GM18861 (cell line): ENCODE results near the gene ORM1.

Source experiments
- ATAC-seq: cut with Tn5 transposase; IDR thresholded peaks from one replicate; pipeline ENCODE4 v1.9.1; 2021; ENCODE audit not compliant: unreplicated experiment

Gene ORM1

DNA sequence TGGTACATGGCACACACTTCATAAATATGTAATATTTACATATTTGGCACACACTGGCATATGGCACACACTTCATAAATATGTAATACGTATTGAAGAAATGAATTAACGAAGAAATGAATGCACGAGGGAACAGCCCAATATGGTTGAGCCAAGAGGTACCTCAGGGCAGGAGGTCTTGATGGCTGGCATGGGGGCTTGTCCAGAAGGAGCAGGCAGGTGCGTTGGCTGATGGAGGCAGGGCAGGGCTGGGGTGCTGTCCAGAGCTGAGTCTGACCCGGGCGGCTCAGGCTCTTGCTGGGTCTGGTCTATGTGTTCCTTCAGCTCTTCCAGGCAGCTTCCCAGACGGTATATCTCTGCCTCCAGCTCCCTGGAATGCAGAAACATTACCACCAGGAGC is 38.6 kb downstream of the ORM1 start:
- ATAC-seq, result no peak

DNA sequence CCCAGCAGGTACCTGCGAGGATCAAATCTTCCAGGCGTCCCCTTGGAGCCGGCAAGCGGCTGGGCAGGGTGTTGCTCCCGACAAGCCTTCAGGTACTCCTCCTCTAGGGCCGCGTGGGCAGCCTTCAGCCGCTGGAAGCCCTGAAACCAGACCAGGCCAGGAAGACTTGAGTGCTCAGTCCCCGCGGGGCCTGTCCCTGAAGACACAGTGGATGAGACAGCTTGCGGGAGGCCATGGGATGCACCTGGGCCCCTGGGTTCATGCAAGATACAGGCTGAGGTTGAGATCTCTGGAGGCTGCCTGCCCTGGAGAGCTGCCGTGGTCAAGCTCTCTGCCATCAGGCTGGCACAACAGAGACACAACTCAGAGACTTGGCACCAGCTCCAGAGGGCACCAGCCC is 39.5 kb downstream of the ORM1 start:
- ATAC-seq, result no peak

DNA sequence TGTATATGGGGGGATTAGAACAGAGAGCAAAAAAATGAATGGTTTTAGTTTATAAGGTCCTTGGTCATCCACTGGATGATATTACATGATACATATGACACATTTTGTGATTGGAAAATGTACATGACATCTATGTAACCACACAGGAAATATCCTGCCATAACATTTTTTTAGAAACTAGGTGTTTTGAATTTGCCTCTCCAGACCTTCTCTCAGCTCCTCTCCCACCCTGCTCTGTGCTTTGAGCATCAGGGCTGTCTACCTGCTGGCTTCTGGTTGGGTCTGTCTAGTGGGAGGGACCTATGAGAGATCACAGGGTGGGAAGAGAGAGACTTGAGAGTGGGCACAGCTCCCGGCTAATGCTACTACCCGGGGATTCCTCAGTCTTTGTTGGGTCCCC is 40.5 kb downstream of the ORM1 start:
- ATAC-seq, result no peak

DNA sequence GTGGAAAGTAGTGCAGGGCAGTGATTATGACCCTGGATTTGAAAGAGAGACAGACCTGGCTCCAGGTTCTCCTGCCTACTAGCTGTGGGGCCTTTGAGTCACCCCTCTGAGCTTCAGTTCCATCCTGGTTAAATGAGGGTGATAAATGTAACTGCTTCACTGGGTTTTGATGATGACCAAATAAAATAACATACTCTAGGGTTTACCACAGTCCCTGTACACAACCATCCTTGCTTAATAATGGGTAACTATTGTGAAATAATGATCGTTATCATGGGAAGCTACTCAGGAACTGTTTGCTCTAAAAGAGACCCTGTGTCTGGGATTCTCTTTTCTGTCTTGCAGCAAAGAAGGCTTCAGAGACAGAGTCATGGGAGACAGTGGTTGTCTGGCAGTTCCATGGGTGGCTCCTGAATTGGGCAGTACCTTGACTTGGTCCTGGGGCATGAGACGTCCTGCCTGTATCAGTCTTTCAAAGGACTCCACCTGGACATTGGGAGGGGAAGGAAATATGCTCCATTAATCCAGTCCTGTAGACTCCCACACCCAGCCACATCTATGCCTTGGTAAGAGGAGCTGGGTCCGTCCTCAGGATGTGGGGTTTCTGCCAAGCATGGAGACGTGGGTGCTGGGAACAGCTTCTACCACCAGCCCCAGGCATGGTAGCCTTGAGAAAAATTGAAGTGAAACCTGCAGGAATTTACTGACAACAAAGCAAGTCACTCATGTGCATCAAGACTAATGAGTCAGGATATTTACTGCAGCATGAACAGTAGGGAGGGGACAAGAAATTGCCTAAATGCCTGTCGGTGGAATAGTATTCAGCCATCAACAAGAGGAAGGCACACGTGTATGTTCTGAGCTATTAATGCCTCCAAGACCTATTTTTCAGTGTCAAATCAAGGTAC is 41.5 kb downstream of the ORM1 start:
- no peak for ATAC-seq

DNA sequence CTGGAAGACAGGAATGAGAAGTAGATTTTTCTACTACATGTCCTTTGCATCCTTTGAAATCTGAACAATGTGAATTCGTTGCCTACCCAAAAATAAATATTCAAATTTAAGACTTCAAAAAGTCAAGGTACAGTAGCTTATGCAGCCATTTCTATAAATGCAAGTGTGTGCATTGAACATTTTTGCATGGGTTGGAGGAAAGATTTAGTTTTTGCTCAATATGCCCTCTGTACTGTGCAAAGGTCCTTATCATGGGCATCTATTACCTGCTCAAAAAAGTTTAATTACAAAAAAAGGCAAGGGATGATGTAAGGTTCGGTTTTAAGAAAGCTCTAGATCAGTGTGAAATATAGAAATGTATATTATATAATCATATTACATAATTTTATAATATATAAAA is 42.3 kb downstream of the ORM1 start:
- ATAC-seq, result no peak

DNA sequence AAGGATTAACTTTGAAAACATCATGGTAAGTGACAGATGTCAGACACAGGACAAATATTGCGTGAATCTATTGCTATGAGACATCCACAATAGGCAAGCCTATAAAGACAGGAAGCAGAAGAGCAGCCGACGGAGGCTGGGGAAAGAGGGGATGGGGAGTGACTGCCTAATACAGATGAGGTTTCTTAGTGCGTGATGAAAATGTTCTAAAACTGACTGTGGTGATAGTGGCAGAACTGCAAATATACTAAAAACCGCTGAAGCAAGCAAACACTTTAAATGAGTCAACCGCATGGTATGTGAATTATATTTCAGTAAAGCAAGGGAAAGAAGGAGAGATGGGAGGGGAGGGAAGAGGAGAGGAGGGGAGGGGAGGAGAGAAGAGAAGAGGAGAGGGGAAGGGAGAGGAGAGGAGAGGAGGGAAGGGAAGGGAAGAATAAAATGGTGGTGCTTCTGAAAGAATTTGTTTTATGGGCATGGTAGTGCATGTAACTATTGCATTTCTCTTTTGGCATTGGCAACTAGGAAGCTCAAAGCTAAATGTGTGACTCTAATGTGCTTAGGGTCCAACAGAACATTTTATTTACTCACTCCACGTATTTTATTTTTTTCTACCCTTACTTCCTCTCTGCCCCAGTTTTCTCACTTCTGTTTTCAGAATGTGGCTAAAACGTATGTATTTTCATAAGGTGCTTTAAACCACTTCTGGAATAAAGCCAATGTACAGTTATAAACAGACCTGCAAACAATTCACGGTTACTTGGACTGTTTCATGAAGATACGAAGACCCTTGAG is 43.6 kb downstream of the ORM1 start:
- peak; percentile 52 for ATAC-seq

DNA sequence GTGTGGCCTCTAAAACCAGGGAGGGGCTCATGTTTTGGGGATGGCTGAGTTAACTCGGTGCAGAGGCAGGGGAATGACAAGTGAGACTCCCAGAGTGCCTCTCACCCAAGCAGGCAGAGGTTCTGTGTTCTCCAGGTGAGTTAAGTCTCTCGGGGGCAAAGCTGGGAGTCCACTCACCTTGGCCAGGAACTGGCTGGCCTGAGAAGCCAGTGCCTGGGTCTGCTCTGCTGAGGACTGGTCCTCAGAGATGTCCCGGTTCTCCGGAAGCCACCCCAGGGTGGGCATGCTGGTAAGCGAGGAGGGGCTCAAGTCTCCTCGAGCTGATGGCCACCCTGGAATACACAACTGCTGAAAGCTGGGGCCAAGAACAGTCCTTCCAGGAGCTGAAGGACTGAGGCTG is 44.5 kb downstream of the ORM1 start:
- ATAC-seq, result no peak

DNA sequence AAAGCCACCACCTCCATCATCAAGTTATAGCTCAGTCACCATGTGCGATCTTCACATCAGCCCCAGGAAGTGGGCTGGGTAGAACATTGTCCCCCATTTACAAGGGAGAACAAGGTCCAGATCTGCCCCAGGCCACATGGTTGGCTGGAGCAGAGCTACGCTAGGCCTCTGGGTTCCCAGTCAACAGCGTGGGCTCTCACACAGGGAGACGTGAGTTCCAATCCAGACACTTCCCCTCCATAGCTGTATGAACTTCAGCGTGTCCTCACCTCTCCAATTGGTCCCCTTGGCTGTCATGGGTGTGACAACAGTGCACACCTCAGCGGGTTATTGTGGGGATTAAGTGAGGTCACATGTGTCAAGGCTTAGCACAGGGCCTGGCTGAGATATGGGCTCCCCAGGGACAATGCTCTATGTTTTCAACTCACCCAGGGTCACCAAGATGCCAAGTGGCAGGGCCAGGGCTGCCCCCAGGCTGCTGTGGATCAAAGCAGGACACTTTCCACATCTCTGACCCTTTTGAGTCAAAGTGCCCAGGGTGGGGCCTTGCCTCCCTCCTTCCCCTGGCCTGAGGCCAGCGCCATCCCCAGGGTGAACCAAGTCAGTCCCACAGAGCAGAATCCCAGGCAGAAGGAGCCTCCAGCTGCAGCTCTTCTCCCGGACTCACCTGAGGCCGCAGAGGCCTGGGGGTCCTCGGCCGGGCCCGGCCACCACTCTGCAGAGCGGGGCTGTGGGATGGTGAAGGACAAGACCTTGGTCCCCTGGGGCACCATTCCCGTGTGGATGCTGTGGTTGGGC is 45.1 kb downstream of the ORM1 start:
- no peak for ATAC-seq

DNA sequence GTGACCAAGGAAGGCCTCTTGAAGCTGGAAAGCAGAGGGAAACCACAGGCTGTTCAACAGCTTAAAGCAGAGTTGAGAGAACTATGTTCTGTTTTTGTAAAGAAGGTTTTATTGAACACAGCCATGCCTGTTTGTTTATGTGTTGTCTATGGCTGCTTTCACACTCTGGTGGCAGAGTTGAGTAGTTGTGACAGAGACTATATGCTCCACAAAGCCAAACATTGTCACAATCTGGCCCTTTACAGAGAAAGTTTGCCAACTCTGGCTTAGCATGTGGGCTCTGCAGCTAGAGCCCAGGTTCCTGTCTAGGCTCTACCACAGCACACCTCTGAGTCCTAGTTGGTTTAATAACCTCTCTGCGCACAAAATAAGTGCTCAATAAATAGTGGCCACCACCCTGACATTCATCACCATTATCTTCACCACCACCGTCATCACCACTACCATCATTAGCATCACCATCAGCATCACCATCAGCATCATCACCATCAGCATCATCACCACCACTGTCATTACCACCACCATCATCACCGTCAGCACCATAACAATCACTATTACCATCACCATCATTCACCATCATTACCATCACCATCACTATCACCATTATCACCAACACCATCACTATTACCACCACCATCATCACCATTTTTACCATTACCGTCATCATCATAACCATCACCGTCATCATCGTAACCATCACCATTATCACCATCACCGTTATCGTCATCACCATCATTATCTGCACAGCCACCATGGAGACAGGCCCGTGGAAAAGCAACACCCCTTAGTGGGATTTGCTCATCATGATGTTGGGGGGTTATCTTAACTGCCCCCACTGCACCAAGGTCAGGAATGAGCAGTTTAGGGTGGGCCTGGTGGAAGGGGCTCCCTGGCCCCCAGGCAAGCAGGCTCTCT is 46.6 kb downstream of the ORM1 start:
- no peak for ATAC-seq

DNA sequence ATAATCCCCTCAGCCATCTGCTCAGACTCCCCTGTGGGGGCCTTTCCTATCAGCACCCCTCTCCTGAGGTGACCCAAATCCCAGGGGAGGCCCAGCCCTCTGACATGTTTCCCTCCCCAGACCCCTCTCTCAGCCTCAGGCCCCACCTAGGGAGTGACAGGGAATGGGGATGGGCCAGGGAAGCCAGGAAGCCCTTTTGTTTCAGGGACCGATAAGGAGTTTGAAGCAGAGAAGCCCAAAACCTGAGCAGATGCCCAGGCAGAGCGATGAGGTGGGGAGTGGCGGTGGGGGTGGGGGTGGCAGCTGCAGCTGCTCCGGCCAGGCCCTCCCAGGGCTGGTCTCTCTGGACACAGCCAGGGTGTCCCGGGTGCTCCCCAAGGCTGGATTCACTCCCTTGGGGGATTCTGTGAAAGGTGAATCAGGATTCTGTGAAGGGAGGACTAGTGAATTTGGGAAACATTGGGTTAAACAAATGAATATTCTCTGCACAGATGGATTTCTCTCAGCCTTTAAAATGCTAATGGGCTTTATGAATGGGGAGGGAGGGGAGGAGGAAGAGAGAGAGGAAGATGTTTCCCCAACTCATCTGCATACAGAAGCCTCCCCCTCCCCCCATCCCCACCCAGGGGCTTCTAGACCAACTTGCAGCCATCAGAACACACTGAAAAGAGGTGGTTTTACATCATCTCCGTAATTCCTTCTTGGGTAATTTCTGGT is 47.5 kb downstream of the ORM1 start:
- no peak for ATAC-seq

DNA sequence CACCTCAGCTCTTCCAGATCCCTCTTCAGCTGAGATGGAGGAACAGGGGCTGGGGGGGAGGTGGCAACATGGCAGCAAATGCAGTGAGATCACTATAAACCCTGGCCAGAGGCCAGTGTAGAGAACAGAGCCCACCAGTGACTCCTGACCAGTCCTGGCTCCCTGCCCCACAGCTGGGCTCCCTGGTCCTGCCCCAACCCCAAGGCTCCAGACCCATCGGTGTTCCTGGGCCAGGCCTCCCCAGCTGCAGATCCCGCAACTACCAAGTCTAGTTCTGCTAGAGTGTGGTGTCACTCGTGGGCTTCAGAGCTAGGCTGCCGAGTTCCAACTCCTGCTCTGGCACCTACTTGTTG is 48.0 kb downstream of the ORM1 start:
- ATAC-seq, result no peak

DNA sequence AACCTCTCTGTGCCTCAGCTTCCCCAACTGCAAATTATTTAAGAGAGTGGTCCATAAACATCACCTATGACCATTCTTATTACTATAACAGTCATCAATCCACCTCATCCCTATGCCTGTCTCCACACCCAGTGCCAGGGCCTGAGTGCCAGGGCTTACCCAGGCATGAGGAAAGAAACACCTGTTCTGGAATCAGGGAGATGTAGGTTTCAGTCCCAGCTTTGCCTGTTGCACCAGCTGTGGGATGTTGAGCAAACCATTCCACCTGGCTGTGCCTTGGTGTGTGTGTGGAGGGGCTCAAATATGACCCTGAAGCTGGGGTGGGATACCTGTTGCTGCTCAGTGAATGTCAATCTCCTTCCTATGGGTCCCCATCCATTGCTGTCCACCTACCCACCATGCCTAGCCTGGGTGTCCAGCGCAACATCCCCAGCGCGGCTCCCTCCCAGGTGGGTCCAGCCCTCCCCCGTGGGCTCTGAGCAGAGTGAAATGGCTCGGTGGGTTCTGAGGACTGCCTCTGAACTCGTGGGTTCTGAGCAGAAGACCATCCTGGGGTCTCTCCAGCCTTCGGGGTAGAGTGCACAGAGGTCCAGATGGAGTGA is 48.5 kb downstream of the ORM1 start:
- ATAC-seq, result no peak

DNA sequence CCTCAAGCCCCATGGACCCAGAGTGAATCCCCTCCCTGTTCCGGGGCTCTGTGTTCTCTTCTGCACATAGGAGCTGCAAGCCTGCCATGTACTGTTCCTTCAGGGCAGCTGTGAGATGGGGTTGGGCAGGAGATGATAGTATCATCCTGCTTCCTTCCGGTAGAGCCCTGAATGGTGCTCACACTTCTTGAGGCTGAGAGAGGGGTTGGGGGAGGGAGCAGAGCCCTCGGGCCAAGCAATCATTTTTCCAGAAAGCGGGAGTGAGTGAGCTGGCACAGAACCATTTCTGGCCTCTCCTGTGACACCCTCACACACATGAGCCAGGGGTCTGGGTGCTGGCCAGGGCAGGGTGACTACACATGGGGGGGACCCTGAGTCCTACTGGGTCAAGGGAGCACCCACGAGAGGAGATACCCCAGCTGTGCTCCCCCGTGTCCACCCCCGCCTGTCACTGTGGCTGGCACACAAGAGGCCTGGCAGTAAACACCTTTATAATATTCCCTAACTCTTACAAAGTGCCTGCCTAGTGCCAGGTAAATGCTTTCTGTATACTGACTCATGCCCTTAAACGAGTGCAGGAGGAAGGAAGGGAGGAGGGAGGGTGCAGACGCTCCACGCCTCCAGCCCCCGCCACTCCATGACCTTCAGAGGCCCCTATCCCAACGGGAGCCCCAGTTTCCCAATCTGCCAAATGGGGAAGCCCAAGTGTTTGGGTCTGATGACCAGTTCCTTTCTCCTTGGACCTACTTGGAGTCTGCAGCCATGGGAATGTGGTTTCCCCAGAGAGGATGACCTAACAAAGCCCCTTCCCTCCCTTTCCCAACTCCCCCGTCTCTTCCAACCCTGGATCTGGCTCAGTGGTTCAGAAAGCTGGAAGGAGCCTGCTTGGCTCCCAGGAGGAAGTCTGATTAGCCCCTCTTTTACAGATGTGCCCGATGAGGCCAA is 49.3 kb downstream of the ORM1 start:
- no peak for ATAC-seq

DNA sequence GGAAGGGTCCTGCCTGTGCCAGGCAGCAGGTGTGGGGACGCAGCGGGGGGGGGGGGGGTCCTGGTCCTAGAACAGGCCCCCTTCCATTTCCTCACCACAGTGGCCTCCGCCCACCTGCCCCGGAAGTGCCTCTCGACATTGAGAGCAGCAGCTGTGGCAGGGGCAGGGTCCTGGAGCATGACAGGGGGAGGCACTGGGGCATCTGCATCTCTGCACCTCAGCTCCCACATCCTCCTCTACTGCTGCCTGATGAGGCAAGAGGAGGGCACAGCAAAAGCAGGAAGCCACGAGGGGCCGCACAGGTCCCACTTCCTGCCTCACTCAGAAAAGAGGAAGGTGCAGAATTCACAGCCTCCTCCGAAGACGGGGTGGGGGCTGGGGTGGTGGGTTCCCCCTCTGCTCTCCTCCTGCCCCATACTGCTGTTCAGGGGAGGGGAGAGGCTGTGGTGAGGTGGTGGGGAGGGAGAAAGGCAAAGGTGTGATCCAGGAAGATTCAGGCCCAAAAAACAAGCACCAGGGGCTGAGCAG is 50.1 kb downstream of the ORM1 start:
- peak; percentile 90 for ATAC-seq

DNA sequence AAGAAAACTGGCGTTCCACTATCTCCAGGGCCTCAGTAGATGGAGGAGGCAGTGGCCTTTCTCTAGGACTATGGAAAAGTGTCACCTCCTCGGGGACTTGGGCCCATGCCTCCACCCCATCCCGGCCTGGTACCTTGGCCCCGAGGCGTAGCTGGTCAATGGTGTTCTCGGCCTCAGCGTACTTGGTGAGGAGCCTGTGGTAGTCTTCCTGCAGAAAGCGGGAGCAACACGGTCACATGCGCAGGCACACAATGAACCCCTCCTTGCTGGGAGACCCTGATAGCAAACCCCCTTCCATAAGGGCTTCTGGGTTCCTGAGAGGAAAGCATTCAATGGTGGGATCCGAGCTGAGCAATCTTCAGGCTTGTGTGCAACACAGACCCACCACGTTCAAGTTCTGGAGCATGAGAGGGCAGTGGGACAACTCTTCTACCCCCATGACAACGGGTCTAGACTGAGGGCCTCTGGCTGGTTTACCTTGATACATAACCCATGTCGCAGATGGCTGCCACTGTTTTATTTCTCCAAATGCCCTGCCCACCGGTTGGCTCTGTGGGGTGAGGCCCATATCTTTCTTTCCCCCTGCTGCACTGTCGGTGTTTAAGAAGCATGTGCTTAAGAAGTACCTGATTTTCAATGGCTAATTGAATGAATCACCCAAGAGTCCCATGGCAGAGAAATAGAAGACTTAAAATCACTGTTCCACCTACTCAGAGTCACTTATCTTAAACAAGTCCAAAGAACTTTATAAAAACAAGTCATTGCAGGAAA is 51.2 kb downstream of the ORM1 start:
- no peak for ATAC-seq

DNA sequence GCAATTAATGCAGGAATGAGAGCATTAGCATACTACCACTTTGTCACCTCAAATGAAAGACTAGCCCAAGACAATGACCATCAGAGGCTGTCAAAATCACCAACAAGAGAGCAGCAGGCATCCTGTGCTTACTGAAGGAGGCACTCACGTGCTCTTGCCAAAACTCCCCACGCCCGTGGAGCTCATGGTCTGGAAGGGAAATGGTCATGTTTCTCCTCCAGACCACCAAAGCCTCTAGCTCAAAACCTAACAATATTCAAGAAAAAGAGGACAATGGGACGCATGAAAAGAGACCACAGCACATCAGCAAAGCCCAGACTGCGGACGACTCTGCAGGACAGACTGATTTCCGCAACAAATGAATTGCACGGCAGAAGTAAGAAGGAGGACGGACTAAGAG is 52.0 kb downstream of the ORM1 start:
- ATAC-seq, result no peak
